Endodermal cell (in vitro differentiated cells): Measurements from ENCODE around the gene PRR4. TPM values are rescaled to one million over a fixed set of nuclear protein-coding genes. Genes with fewer than 3 reads are reported as not detected.

ENCODE experiments used
- DNase-seq: peaks from one replicate; pipeline ENCODE4 v3.0.0-alpha.2; 2017
- H3K27ac ChIP-seq: 2 replicates; pipeline ENCODE4 v1.5.1; 2013; ENCODE audit warnings: mild to moderate bottlenecking, low read depth, low read length, moderate library complexity
- H3K27me3 ChIP-seq: 2 replicates; pipeline ENCODE4 v1.6.1; 2013; ENCODE audit warnings: mild to moderate bottlenecking, low read length, moderate library complexity; ENCODE audit not compliant: insufficient read depth, control insufficient read depth, poor library complexity, severe bottlenecking
- H3K36me3 ChIP-seq: 2 replicates; pipeline ENCODE4 v1.7.0; 2013; ENCODE audit warnings: mild to moderate bottlenecking, low read length, moderate library complexity; ENCODE audit not compliant: control insufficient read depth, insufficient read depth
- H3K4me1 ChIP-seq: one replicate; pipeline ENCODE4 v1.7.0; 2013; ENCODE audit warnings: low read length; ENCODE audit not compliant: control insufficient read depth, insufficient read depth
- H3K4me3 ChIP-seq: 2 replicates; pipeline ENCODE4 v1.5.1; 2013; ENCODE audit warnings: mild to moderate bottlenecking, low read length, moderate library complexity
- H3K9ac ChIP-seq: 2 replicates; pipeline ENCODE4 v1.6.1; 2013; ENCODE audit warnings: mild to moderate bottlenecking, low read length, moderate library complexity; ENCODE audit not compliant: poor library complexity, severe bottlenecking; ENCODE audit errors: extremely low read depth
- H3K9me3 ChIP-seq: 2 replicates; pipeline ENCODE4 v1.6.1; 2013; ENCODE audit warnings: mild to moderate bottlenecking, low read length, moderate library complexity; ENCODE audit not compliant: control insufficient read depth
- H3K27ac Mint-ChIP-seq: 2 replicates; pipeline ENCODE4 v1.8.0; 2020; ENCODE audit warnings: mixed read lengths
- H3K27me3 Mint-ChIP-seq: 2 replicates; pipeline ENCODE4 v1.8.0; 2021; ENCODE audit warnings: mild to moderate bottlenecking, mixed read lengths; ENCODE audit not compliant: insufficient read depth
- H3K36me3 Mint-ChIP-seq: 2 replicates; pipeline ENCODE4 v1.8.0; 2020; ENCODE audit warnings: low read depth, mixed read lengths
- H3K4me1 Mint-ChIP-seq: 2 replicates; pipeline ENCODE4 v1.8.0; 2020; ENCODE audit warnings: mixed read lengths
- H3K4me3 Mint-ChIP-seq: 2 replicates; pipeline ENCODE4 v1.8.0; 2020; ENCODE audit warnings: mild to moderate bottlenecking, moderate library complexity, mixed read lengths
- H3K9me3 Mint-ChIP-seq: 2 replicates; pipeline ENCODE4 v1.8.0; 2020; ENCODE audit warnings: mild to moderate bottlenecking, mixed read lengths
- WGBS, 2 experiments: methylation state at CpG; one replicate each; pipeline versions ENCODE4 v1.1.5 to v1.1.7; 2013; ENCODE audit warnings: missing lambda C conversion rate in 2 of 2, mixed read lengths in 1 of 2; ENCODE audit not compliant: insufficient coverage in 1 of 2, insufficient read length in 1 of 2; 5-methylcytosine and 5-hydroxymethylcytosine counted together
- total RNA-seq, 2 donors: library from RNA; stranded (reverse); fragmentation: NEBNext Ultra II Directional in 1 of 2; extraction: Animal tissue kit (Norgen Biotek cat#: 25700) in 1 of 2; gene quantifications; 2 replicates in 1 of 2; 3 replicates in 1 of 2; pipeline ENCODE4 v1.2.1, GENCODE V29; 2021
- TF ChIP-seq, protein P1 (sequence below): fragments of 200-600 bp; sonication (generic); conservative IDR thresholded peaks from 2 replicates; pipeline ENCODE4 v1.5.0; 2021; ENCODE audit warnings: antibody characterized with exemption, mild to moderate bottlenecking

Gene PRR4
- total RNA-seq, 2 donors from 2014 or later: 3.8 to 7.9 TPM

- H3K4me3 Mint-ChIP-seq: no peak within 1 kb of the TSS
- Histone ChIP-seq H3K4me1 (peaks cover 2% of the 10 kb centered on the region), H3K27ac (no peak within 1 kb of the TSS), H3K9ac (no peak within 1 kb of the TSS), H3K27me3 (no peaks in the 10 kb centered on the region), H3K36me3 (no peaks in the 10 kb centered on the region), H3K9me3 (no peaks in the 10 kb centered on the region), H3K4me3 (peak within 1 kb of the TSS; percentile 25)
- no peaks in the 10 kb centered on the region for H3K27me3 Mint-ChIP-seq
- H3K36me3 Mint-ChIP-seq: no peaks in the 10 kb centered on the region
- DNase-seq: no peak
- peak within 1 kb of the TSS; percentile 5 for H3K27ac Mint-ChIP-seq
- no peaks in the 10 kb centered on the region for H3K9me3 Mint-ChIP-seq
- TF ChIP-seq, protein P1, sequence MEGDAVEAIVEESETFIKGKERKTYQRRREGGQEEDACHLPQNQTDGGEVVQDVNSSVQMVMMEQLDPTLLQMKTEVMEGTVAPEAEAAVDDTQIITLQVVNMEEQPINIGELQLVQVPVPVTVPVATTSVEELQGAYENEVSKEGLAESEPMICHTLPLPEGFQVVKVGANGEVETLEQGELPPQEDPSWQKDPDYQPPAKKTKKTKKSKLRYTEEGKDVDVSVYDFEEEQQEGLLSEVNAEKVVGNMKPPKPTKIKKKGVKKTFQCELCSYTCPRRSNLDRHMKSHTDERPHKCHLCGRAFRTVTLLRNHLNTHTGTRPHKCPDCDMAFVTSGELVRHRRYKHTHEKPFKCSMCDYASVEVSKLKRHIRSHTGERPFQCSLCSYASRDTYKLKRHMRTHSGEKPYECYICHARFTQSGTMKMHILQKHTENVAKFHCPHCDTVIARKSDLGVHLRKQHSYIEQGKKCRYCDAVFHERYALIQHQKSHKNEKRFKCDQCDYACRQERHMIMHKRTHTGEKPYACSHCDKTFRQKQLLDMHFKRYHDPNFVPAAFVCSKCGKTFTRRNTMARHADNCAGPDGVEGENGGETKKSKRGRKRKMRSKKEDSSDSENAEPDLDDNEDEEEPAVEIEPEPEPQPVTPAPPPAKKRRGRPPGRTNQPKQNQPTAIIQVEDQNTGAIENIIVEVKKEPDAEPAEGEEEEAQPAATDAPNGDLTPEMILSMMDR: no peak
- H3K4me1 Mint-ChIP-seq: peaks cover 20% of the 10 kb centered on the region
- 61 to 68% methylated on average over 4 of the region's 4 CpGs for WGBS, 2 experiments
These were observed 46.7 kb downstream of the PRR4 start, which contains the start of gene TAS2R7 for GRCh38 chr12:10802587-10802986. Gene TAS2R7 (minus strand): TSS chr12:10802627. CDS start chr12:10802570, 57 bp downstream.

DNA sequence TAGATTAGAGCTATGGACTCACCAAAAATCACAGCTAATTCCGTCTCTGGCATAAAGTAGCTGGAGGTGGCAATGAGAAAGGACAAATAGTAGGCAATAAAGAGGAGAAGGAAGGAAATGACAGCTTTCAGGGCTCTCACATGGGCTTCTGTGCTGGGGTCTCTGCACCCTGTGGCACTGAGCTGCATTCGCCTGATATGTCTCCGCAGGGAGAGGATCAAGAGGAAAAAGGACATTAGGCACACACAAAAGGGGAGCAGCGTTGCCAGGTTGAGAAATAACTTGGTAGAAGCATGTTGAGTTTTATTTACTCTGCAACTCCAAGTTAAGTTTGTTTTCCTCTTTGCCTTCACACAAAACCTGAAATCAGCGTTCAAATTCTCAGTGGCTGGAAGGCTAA lies 47.5 kb downstream of the PRR4 start:
- Mint-ChIP-seq H3K36me3 (no peaks in the 10 kb centered on the region), H3K27ac (peak overlapping the region; percentile 5), H3K4me1 (peaks cover 20% of the 10 kb centered on the region), H3K9me3 (no peaks in the 10 kb centered on the region), H3K27me3 (no peaks in the 10 kb centered on the region), H3K4me3 (no peak overlapping the region)
- DNase-seq: peak; percentile 60
- Histone ChIP-seq H3K27ac (no peak overlapping the region), H3K4me3 (peak overlapping the region; percentile 25), H3K36me3 (no peaks in the 10 kb centered on the region), H3K4me1 (peaks cover 2% of the 10 kb centered on the region), H3K9ac (no peak overlapping the region), H3K9me3 (no peaks in the 10 kb centered on the region), H3K27me3 (no peaks in the 10 kb centered on the region)
- TF ChIP-seq, protein P1: no peak
- WGBS, 2 experiments: 59% methylated on average over 5 of the region's 5 CpGs; no CpG with 5 or more reads in 1 of the 2 experiments

Other genes with a start within 250 kb of the PRR4 start
- 10 to 100 TPM; 53.8 to 75.8 TPM for gene MAGOHB, start 235.9 kb downstream of the PRR4 start, total RNA-seq
- gene STYK1, start 175.4 kb downstream of the PRR4 start, total RNA-seq: 1 to 10 TPM; 3.3 to 4.5 TPM
- gene YBX3, start 126.2 kb downstream of the PRR4 start, total RNA-seq: 100 to 1,000 TPM; 251 to 419 TPM
- gene TAS2R7, start 46.8 kb downstream of the PRR4 start, total RNA-seq: not detected
- not detected for gene TAS2R8, start 42.2 kb downstream of the PRR4 start, total RNA-seq
- gene TAS2R9, start 39.3 kb downstream of the PRR4 start, total RNA-seq: not detected
- 1 to 10 TPM; 1.2 to 1.6 TPM for gene TAS2R10, start 23.1 kb downstream of the PRR4 start, total RNA-seq
- 10 to 100 TPM; 13.4 to 42.6 TPM for gene PRH1, start 34.8 kb upstream of the PRR4 start, total RNA-seq
- 1 to 10 TPM; 1.2 to 5.1 TPM for gene TAS2R13, start 60.1 kb upstream of the PRR4 start, total RNA-seq
- gene PRH2, start 79.8 kb upstream of the PRR4 start, total RNA-seq: 1 to 10 TPM in 1 of 2 donors, not detected in 1; 1.2 TPM
- 1 to 10 TPM; 2.0 to 8.1 TPM for gene TAS2R14, start 89.8 kb upstream of the PRR4 start, total RNA-seq
- gene TAS2R50, start 137.4 kb upstream of the PRR4 start, total RNA-seq: 1 to 10 TPM; 1.1 to 5.0 TPM
- 1 to 10 TPM; 2.1 to 5.9 TPM for gene TAS2R20, start 148.8 kb upstream of the PRR4 start, total RNA-seq
- 10 to 100 TPM in 1 of 2 donors, 1 to 10 TPM in 1; 3.1 to 11.3 TPM for gene TAS2R19, start 173.1 kb upstream of the PRR4 start, total RNA-seq
- 10 to 100 TPM in 1 of 2 donors, 1 to 10 TPM in 1; 2.4 to 12.4 TPM for gene TAS2R31, start 181.9 kb upstream of the PRR4 start, total RNA-seq
- 1 to 10 TPM; 1.3 to 3.9 TPM for gene TAS2R46, start 212.8 kb upstream of the PRR4 start, total RNA-seq
- gene TAS2R43, start 242.8 kb upstream of the PRR4 start, total RNA-seq: 1 to 10 TPM in 1 of 2 donors, under 1 TPM in 1; 0.82 to 2.5 TPM